GM18520 (cell line): ENCODE data around the gene ZSWIM9.

ENCODE experiments used
- ATAC-seq: cut with Tn5 transposase; IDR thresholded peaks from one replicate; pipeline ENCODE4 v1.9.1; 2021; ENCODE audit not compliant: unreplicated experiment

The ZSWIM9 gene

DNA sequence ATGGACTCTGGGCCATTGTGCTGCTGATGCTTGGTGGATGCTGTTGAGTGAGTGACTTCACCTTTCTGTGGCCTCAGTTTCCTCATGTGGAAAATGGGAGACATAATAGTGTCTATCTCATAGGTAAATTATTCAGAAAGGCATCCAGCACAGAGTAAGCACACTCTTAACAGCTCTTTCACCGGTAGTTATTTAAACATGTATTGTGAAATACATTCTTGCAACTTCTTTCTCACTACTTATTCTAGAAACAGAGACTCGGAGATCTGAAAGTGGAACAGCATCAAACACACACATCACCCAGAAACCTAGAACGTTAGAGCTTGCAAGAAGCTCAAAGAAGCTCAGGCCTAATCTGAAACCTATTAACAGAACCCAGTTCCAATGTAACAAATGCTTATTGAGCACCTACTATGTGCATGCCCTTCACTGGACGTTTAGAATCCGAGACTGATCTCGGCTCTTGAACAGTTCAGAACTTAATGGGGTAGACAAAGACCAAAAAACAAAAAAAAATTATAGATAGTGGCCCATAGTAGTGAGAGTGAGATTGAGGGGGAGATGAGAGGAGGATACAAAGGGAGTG is 4.1 kb downstream of the ZSWIM9 start:
- ATAC-seq: no peak

DNA sequence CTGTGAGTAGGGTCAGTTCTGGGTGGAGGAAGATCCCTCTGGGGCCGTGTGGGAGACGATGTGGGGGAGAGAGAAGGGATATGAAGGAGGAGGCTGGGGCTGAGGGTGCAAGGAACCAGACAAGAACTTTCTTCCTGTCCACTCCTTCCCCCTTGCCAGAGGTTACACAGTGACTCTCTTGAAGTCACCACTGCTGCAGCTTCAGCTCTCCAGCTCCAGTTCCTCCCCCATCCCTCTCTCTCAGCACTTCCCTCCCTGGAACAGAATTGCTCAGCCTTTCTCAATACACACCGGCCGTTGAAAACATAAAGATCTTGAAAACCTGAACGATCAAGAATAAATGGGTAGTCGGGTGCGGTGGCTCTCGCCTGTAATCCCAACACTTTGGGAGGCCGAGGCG is 5.1 kb downstream of the ZSWIM9 start:
- ATAC-seq: no peak

DNA sequence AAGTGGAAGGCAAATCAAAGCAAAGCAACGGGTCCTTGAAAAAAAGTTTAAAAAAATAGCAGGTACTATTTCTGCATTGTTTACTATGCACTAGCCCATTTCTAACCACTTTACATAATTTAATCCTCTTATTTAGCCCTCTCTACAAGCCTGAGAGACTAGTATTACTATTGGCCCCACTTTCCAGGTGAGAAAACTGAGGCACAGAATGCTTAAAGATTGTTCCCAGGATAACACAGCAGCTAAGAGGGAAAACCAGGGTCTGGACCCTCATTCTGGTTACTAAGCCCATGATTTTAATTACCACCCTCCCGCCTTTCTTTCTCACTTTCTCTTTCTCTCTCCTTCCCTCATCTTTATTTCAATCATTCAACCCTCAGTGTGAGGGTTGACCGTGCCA is 5.7 kb downstream of the ZSWIM9 start:
- no peak for ATAC-seq

DNA sequence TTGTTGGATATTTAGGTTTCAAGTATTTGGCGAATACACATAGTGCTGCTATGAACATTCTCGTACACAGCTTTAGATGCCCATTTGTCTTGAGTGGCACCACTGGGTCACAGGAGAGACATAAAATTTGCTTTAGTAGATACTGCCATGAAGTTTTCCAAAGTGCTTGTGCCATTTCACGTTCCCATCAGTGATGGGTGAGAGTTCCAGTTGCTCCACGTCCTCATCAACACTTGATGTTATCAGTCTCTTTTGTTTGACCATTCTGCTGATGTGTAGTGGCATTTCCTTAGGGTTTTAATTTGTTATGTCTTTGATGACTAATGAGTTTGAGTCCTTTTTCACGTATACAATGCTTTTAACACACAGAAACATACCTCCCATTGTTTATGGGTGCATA is 11.0 kb downstream of the ZSWIM9 start:
- no peak for ATAC-seq

DNA sequence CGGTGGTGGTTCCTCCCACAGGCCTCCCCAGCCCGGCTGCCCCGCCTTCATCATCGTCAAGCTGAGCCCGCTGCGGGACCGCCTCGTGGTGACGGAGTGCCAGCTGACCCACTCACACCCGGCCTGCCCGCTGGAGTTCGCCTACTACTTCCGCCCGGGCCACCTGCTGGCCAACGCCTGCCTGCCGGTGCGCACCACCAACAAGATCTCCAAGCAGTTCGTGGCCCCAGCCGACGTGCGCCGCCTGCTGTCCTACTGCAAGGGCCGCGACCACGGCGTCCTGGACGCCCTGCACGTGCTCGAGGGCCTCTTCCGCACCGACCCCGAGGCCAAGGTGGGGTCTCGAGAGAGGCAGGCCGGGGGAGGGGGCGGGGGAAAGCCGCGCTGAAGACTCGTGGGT is 12.0 kb downstream of the ZSWIM9 start:
- ATAC-seq: no peak

DNA sequence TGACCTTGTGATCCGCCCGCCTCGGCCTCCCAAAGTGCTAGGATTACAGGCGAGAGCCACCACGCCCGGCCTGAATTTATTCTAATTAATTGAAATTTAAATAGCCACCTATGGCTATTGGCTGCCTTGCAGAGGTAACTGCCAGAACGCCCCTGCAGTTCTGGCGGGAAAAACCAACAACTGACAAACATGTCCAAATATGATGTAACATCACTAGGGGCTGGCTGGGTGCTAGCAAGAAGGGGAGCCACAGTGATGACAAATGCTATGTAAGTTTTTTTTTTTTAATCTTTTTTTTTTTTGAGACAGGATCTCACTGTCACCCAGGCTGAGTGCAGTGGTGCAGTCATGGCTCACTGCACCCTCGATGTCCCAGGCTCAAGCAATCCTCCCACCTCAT is 12.9 kb downstream of the ZSWIM9 start:
- no peak for ATAC-seq

DNA sequence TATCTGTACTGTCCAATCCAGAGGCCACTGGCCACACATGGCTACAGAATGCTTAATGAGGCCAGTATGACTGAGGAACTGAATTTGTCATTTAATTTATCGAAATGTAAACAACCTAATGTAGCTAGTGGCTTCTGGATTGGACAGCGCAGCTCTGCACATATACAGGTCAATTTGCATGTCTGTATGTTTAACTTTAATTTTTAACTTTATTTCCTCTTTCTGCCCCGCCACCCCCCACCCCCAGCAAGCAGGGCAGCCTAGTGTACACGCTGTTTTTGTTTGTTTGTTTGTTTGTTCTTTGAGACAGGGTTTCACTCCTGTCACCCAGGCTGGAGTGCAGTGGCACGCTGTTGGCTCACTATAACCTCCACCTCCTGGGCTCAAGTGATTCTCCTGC is 15.5 kb downstream of the ZSWIM9 start:
- no peak for ATAC-seq

DNA sequence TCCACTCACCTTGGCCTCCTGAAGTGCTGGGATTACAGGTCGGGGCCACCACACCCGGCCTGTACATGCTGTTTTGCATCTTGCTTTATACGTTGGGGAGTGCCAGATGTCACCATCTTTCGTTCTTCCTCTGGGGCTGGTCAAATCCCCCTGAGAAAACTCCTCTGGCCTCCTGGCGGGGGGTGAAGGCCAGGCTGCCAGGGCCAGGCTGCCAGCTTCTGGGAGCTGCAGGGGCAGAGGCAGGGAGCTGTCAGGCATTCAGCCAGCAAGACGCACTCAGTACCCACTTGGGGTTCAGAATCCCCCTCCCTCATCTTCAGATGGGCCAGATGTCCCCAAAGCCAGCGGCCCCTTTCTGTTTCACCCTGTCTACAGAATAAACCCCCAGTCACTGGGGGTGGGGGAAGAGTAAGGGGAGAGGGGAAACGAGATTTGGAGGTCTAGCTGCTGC is 16.1 kb downstream of the ZSWIM9 start:
- ATAC-seq: no peak

DNA sequence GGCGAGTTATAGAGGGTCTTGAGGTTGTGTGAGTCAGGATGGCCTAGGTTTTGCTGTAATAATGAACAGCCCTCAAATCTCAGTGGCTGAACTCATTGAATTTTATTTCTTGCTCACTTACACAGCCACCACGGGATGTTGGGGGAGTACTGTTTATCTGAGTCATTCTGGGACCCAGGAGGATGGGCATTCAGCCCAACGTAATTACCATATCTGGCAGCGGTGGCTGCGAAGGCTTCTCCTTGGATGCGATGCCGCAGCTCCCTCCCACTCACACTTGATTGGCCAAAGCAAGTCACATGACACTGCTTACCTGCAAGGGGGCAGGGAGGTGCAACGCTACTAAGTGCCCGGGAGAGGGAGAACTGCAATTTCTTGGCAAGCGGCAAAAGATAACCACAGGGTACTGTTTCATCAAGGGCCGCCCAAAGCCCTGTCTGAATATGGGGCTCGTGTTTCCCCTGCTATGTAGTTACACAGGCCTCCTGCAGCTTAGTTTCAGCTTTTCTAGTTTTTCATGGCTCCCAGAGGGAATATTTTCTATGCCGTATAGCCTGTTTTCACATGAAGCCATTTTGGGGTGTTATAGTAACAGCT is 19.9 kb downstream of the ZSWIM9 start:
- no peak for ATAC-seq

DNA sequence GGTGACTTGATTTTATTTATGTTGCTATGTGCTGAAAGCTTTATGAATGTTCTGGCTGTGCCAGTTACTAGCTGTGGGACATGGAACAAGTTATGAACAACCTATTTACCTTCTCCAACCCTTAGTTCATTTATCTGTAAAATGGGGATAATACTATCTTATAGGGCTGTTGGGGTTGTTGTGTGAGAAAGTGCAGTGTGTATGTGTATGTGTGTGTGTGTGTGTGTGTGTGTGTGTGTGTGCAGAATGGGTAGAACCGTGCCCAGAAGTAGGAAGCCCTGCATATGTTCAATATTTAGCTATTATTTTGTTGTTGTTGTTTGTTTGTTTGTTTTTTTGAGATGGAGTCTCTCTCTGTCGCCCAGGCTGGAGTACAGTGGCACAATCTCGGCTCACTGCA is 20.4 kb downstream of the ZSWIM9 start:
- no peak for ATAC-seq

DNA sequence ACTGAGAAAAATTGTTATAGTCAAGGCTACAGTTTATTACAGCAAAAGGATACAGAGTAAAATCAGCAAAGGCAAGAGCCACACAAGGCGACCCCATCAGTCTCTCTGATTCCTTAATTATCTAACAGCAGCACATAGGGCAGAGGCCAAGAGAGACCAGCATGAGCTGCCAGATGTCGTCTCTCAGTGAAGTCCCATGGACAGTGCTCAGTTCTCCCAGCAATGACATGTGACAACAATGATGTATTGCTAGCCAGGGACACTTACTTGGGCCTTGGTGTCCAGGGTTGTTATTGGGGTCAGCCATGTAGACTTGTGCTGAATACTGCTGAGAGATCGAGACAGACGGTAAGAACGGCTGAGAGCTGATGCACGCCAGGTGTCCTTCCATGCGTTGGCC is 22.3 kb downstream of the ZSWIM9 start:
- no peak for ATAC-seq

DNA sequence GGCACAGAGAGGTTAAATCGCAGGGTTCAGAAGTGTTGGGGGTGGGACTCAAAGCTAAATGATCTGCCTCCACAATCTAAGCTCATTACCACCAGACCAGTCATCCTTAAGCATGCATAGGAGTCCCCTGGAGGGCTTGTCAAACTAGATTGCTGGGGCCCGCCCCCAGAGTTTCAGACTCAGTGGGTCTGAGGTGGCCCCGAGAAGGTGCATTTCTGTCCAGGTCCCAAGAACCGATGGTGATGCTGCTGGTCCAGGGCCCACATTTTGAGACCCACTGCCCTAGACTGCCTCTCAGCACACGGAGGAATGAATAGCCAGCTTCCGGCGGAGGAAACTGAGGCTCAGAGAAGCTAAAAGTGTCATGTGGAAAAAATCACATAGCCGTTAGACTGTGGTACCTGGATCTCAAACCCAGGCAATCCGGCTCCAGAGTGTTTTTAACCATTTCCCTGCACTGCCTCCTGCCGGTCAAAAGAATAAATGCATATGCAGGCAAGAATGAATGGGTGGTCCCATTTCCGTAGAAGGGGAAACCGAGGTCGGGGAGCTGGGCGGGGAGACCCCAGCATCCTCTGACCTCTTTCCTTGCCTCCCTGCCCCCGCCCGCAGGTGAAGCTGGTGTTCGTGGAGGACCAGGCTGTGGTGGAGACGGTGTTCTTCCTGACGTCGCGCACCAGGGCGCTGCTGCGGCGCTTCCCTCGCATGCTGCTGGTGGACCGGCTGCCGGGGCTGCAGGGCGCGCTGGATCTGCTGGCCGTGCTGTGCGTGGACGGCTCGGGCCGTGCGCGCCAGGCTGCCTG is 23.8 kb downstream of the ZSWIM9 start:
- no peak for ATAC-seq

DNA sequence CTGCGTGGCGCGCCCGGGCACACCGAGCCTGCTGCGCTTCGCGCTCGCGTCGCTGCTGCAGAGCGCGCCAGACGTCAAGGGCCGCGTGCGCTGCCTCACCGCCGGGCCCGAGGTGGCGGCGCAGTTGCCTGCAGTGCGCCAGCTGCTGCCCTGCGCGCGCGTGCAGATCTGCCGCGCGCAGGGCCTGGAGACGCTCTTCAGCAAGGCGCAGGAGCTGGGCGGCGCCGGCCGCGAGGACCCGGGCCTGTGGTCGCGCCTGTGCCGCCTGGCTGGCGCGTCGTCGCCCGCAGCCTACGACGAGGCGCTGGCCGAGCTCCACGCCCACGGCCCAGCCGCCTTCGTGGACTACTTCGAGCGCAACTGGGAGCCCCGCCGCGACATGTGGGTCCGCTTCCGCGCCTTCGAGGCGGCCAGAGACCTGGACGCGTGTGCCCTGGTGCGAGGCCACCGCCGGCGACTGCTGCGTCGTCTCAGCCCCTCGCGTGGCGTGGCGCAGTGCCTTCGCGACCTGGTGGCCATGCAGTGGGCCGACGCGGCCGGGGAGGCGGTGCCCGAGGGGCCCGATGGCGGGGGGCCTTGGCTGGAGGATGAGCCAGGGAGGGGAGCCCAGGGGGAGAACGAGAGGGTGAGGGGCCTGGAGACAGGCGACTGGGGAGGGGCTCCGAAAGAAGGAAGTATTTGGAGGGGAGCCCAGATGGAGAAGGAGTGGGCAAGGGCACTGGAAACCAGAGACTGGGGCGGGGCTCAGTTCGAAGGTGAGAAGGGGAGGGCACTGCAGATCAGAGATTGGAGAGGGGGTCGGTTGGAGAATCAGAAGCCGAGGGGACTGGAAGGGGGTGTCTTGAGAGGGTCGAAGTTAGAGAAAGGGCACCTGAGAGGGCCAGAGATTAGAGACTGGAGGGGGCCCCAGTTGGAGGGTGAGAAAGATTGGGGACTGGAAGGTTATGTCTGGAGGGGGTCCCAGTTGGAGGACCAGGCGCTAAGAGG is 24.7 kb downstream of the ZSWIM9 start:
- no peak for ATAC-seq

DNA sequence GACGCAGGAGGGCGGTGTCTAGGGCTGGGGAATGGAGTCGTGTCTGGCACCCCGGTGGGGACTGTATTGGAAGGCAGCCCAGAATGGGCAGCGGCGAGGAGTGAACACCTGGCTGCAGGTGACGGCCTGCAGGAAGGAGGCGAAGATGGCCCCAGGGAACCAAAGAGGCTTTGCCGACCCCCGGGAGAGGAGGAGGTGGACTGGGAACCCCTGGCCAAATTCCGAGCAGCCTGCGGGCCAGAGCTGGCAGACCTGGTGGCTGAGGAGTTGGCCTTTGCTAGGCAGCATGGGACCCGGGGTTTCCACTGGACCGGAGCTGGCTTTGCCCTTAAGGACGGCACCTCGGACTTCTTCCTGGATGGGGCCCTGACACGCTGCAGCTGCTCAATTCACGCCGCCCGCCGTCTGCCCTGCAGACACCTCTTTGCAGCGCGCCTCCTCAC is 25.9 kb downstream of the ZSWIM9 start:
- ATAC-seq: no peak

DNA sequence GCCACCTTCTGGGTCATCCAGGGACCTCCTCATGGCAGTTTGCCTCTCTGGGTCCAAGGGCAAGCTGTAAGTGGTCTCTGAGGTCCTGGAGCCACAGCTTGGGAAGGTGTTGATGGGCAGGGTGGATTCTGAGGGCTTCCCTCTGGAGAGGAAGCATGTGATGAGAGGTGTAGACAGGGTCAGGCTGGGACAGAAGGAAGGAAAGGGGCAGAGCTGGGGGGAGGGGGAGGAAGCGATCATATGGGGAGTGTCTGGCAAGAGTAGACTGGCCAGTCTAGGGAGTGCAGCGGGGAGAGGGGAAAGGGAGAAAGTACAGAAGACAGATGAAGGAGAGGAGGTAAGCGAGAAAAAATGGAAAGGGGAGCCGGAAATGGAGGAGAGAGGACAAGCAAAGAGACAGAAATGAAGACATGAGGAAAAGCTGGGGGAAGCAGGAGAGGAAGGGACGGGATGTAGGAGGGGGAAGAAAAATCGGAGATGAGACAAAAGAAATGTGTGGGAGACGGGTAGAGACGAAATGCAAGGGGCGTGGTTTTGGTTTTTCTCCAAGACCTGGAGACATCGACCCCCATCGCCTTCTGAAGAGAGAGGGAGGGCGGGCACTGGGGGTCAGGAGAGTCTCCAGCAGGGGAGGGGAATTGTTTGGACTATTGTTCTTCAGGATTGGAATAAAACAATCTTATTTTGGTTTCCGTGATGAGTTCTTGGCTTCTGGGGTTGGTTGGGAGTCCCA is 26.6 kb downstream of the ZSWIM9 start:
- ATAC-seq: no peak

DNA sequence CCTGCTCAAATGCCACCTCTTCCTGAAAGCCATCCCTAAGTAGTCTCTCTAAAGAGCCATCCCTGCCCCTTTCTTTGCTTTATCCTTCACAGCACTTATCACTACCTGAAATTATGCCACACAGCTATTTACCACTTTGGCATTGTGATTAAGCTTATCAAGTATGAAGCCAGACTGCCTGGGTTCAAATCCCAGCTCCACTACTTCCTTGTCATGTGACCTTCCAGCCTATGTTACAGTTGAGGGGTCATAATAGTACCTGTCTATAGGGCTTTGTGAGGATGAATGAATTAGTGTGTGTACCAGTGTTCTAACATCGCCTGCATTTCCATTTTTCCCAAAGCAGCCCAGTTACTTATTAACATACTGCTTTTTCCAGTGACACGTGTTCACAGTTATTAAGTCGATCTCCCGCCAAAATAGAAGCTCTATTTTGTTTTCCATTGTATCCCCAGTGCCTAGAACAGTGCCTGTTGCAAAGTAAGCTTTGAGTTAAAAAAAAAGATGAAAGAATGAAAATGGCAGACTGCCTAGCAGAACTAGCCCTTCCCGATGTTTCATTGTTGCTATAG is 32.8 kb downstream of the ZSWIM9 start:
- no peak for ATAC-seq

DNA sequence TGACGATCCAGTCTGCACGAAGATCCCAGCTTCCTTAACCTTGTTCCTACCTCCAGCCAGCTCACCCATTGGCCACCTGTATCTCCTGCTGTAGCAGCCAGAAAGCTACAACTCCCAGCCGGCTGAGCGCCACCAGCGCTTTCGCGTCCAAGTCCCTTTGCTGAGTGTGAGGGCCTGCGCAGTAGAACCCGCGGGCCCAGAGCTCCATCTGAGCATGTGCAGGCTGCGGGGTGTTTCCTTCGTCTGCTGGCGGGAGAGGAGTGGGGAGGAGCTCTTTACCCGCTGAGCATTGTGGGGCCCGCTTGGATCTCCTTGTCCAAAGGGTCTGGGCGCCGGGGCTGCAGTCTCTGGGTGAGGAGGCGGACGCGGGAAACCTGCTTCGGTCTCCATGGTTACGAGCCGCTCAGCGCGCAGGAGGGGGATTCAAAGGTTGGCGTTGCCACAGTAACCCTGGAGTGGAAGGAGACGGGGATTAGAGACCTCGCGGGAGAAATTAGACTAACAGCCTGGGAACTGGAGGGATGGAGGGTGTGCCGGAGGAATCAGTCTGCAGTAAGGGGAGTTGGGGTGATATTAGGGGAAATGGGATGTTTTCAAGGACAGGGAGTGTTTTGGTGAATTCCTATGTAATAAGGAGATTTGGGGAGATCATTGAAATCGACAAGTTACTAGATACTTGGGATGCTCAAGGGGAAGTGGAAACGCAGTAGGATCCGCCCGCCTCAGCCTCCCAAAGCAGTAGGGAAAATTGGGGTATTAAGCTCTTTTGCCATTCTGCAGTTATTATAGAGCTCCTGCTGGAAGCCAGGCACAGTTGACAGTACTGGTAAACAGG is 33.5 kb downstream of the ZSWIM9 start:
- ATAC-seq: peak; percentile 88

DNA sequence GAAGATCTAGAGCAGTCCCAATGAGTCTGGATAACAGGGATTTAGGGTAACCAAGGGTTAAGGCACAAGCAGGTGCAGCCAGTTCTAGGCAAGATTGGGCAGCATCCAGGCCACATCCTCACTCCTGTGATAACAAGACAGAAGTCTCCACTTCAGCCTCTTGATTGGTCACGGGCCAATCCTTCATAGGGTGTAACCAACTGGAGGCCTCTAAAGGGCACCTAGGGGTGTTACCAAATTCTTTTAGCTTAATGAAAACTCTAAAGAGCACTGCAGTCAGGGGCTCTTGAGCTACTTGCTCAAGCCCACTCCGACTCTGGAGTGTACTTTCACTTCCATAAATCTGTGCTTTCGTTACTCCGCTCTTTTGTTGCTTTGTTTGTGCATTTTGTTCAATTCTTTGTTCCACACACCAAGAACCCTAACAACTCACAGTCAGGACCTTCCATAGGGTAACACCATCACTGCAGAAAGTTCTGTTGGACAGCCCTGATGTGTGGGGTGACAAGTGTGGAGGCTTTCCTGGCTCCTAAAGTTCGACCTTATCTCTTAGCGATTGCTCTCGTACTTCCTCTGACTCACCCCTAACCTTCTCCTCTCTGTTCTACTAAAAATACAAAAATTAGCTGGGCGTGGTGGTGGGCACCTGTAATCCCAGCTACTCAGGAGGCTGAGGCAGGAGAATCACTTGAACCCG is 36.1 kb downstream of the ZSWIM9 start:
- ATAC-seq: no peak

DNA sequence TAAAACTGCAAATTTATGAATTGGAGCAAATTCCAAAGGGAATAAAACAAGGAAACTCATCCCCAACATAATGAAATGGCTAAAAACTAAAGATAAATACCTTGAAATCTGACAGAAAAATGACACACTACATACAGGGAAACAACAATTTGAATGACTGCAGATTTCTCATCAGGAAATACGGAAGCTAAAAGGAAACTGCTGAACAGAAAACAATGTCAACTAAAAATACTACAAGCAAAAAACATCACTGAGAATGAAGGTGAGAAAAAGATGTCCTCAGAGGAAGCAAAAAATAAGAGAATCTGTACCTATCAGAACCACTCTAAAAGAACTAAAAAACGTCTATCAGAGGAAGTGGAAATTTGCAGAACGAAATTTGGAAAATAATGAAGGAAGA is 39.5 kb downstream of the ZSWIM9 start:
- ATAC-seq: no peak
